Effector memory CD4-positive, alpha-beta T cell (primary cell): ENCODE data around the gene EMP2.

Experiments used
- DNase-seq, 3 donors: peaks; one replicate each; pipeline ENCODE4 v3.0.0-alpha.2; 2020
- H3K27ac ChIP-seq: 2 replicates; pipeline ENCODE4 v1.7.0; 2013; ENCODE audit warnings: mild to moderate bottlenecking, low read length, moderate library complexity; ENCODE audit not compliant: insufficient read depth, poor library complexity, severe bottlenecking
- H3K27me3 ChIP-seq: replicated peaks from 2 replicates; pipeline ENCODE4 v1.7.0; 2013; ENCODE audit warnings: mild to moderate bottlenecking, low read length; ENCODE audit not compliant: insufficient read depth, control insufficient read depth, poor library complexity, severe bottlenecking
- H3K36me3 ChIP-seq: 2 replicates; pipeline ENCODE4 v1.7.0; 2013; ENCODE audit warnings: mild to moderate bottlenecking, low read length, moderate library complexity; ENCODE audit not compliant: control insufficient read depth, insufficient read depth
- H3K4me1 ChIP-seq: 2 replicates; pipeline ENCODE4 v1.7.0; 2013; ENCODE audit warnings: low read length, mild to moderate bottlenecking; ENCODE audit not compliant: control insufficient read depth, insufficient read depth, poor library complexity, severe bottlenecking
- H3K4me3 ChIP-seq: 2 replicates; pipeline ENCODE4 v1.7.0; 2013; ENCODE audit warnings: low read length, low read depth, mild to moderate bottlenecking; ENCODE audit not compliant: insufficient read depth, poor library complexity, severe bottlenecking
- H3K9me3 ChIP-seq: 2 replicates; pipeline ENCODE4 v1.7.0; 2013; ENCODE audit warnings: mild to moderate bottlenecking, low read length, moderate library complexity; ENCODE audit not compliant: control insufficient read depth

Gene EMP2

DNA sequence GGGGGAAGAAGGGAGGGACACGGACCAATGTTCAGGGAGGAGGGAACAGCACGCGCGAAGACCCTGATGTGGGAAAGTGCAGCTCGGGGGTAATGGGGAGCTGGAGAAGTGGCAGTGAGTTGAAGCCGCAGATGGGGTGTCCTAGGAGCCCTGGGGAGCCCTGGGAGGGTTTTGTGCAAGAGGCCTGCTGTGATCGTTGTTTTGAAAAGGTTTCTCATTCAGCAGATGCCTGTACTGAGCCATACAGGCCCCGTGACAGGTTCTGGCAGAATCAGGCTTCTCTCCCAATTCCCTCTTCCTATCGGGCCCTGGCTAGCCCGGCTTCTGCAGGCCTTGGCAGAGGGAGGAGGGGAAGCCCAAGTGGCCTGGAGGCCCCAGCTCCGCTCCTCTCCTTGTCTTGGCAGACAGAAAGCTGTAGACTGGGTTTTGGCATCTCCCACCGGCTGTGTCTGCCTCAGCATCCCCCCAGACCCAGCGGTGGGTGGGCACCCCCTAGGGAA, 38.4 kb upstream of the EMP2 start:
- no peaks in the 10 kb centered on the region for H3K9me3 ChIP-seq
- H3K27ac ChIP-seq = no peak overlapping the region
- H3K4me3 ChIP-seq = no peak overlapping the region
- no peaks in the 10 kb centered on the region for H3K4me1 ChIP-seq
- no peak for DNase-seq
- H3K27me3 ChIP-seq = no peaks in the 10 kb centered on the region
- H3K36me3 ChIP-seq = no peaks in the 10 kb centered on the region

- H3K4me1 ChIP-seq = no peaks in the 10 kb centered on the region
- no peak overlapping the region for H3K27ac ChIP-seq
- no peak overlapping the region for H3K4me3 ChIP-seq
- no peak for DNase-seq
- no peaks in the 10 kb centered on the region for H3K27me3 ChIP-seq
- no peaks in the 10 kb centered on the region for H3K9me3 ChIP-seq
- H3K36me3 ChIP-seq = no peaks in the 10 kb centered on the region
These were observed 37.4 kb upstream of the EMP2 start for GRCh38 chr16:10617662-10618420.

DNA sequence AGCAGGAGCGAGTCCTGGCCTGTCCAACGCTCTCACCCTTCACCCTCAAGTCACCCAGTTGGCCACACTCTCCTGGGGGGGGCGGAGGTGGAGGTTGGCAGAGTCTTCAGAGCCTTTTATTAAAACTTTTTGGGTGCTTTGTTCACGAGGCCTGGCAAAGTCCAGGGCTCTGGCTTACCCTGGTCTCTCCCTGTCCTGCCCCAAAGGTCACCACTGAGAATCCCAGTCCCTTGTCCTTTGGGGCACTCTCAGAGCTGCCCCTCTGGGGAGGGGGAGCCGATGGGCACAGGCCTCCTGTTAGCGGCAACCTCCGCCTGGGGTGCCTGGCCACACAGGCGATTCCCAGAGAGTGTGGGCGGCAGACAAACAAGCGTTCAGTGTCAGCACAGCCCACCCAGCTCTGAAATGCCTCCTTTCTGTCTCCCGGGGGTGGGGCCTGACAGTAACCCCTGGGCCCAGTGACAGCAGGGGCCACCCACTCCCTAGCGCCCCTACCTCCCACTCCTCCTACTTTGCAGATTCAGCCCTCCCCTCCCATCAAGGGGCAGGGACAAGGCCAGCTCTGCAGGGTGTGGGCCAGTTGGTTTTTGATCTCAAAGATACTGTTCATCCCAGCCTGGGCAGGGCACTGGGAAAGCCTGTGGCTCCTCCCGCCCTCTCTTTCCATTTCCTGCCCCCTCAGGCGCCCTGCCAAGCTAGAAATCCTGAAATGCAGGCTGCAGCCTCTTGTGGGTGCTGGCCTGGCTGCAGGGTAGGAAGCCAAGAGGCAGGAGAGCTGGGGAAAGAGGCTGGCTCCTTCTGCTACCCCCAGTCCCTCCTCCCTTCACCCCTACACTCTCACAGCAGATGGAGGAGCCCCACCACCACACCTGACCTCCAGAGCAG, 36.6 kb upstream of the EMP2 start:
- Histone ChIP-seq H3K9me3 (no peaks in the 10 kb centered on the region), H3K27me3 (no peaks in the 10 kb centered on the region), H3K36me3 (no peaks in the 10 kb centered on the region), H3K4me1 (no peaks in the 10 kb centered on the region), H3K27ac (no peak overlapping the region), H3K4me3 (no peak overlapping the region)
- no peak for DNase-seq

DNA sequence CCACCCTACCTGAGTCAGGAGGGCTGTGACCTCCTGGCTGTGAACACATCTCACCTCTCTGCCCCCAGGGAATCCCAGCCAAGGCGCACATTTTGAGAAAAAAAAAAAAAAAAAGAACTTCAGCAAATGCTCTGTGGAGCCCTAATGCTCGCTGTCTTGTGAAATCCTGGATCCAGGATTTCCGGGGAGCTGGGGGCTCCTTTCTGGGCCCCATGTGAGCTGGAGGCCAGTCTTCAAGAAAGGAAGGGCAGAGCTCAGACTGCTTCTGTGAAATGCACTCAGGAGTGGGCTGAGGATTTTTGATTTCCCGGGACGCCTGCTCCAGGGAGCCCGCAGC, 36.0 kb upstream of the EMP2 start:
- Histone ChIP-seq H3K4me1 (no peaks in the 10 kb centered on the region), H3K36me3 (no peaks in the 10 kb centered on the region), H3K9me3 (no peaks in the 10 kb centered on the region), H3K27me3 (no peaks in the 10 kb centered on the region), H3K4me3 (no peak overlapping the region), H3K27ac (no peak overlapping the region)
- DNase-seq = no peak

GRCh38 chr16:10614685-10615084, 34.3 kb upstream of the EMP2 start:
- no peak for DNase-seq
- Histone ChIP-seq H3K4me3 (no peak overlapping the region), H3K27me3 (no peaks in the 10 kb centered on the region), H3K36me3 (no peaks in the 10 kb centered on the region), H3K9me3 (no peaks in the 10 kb centered on the region), H3K27ac (no peak overlapping the region), H3K4me1 (no peaks in the 10 kb centered on the region)

- Histone ChIP-seq H3K4me3 (no peak overlapping the region), H3K9me3 (no peaks in the 10 kb centered on the region), H3K27ac (no peak overlapping the region), H3K27me3 (no peaks in the 10 kb centered on the region), H3K36me3 (no peaks in the 10 kb centered on the region), H3K4me1 (no peaks in the 10 kb centered on the region)
- DNase-seq = no peak
These were observed 33.5 kb upstream of the EMP2 start for GRCh38 chr16:10613785-10614485.

DNA sequence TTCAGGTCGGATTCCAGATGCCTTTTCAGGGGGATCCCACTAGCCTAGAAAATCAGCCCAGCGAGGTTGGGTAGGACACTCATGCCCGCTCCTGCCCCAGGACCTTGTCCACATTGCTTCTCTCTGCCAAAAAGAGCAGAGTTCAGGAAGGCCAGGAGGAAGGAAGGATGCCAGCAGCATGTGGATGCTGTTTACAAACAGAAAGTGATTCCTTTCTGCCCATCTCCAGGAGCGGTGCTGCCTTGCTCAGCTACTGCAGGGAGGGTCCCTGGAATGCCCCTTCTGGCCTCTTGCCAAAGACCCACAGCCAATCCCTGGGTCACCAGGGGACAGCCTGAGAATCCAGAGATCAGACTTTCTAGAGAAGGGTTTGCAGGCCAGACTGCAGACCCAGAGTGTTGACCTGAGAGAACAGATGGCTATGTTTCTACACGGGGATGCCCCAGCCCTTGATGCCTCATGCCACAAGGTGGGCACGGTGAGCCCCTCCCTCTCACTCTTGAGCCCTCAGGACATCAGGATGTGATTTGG, 32.3 kb upstream of the EMP2 start:
- no peak overlapping the region for H3K4me3 ChIP-seq
- H3K9me3 ChIP-seq = no peaks in the 10 kb centered on the region
- no peak for DNase-seq
- no peaks in the 10 kb centered on the region for H3K4me1 ChIP-seq
- H3K27me3 ChIP-seq = no peaks in the 10 kb centered on the region
- H3K27ac ChIP-seq = no peak overlapping the region
- H3K36me3 ChIP-seq = no peaks in the 10 kb centered on the region

- H3K4me3 ChIP-seq = no peak overlapping the region
- H3K27me3 ChIP-seq = no peaks in the 10 kb centered on the region
- DNase-seq = no peak
- H3K9me3 ChIP-seq = no peaks in the 10 kb centered on the region
- no peaks in the 10 kb centered on the region for H3K36me3 ChIP-seq
- H3K4me1 ChIP-seq = no peaks in the 10 kb centered on the region
- H3K27ac ChIP-seq = no peak overlapping the region
These were observed 31.5 kb upstream of the EMP2 start for GRCh38 chr16:10611825-10612342.

- no peak overlapping the region for H3K27ac ChIP-seq
- no peaks in the 10 kb centered on the region for H3K36me3 ChIP-seq
- H3K9me3 ChIP-seq = no peaks in the 10 kb centered on the region
- DNase-seq = no peak
- H3K4me3 ChIP-seq = no peak overlapping the region
- H3K4me1 ChIP-seq = no peaks in the 10 kb centered on the region
- H3K27me3 ChIP-seq = peaks cover 5% of the 10 kb centered on the region
These were observed 30.2 kb upstream of the EMP2 start for GRCh38 chr16:10610499-10611184.
